A549 (cell line): ENCODE measurements around the gene MADD.

Experiments
- FOSB ChIP-seq: fragments of 250-450 bp; sonication (Bioruptor Pico); IDR thresholded peaks from 2 replicates; pipeline ENCODE4 v1.5.0; 2020; ENCODE audit warnings: mild to moderate bottlenecking, moderate library complexity
- JUN ChIP-seq, 2 experiments: fragments of >200 bp; sonication (Bioruptor Twin); formaldehyde crosslinking; IDR thresholded peaks; 2 replicates in 1 of 2; 3 replicates in 1 of 2; pipeline ENCODE4 v1.6.1; 2016 to 2017
- SMC3 ChIP-seq: fragments of >200 bp; sonication (Bioruptor Twin); formaldehyde crosslinking; IDR thresholded peaks from 3 replicates; pipeline ENCODE4 v1.6.1; 2018; ENCODE audit warnings: inconsistent platforms
- SREBF2 ChIP-seq: fragments of 450-650 bp; IDR thresholded peaks from 2 replicates; pipeline ENCODE4 v1.6.1; 2014; ENCODE audit warnings: mild to moderate bottlenecking, moderate library complexity
- TF ChIP-seq, protein P1 (sequence below): fragments of >200 bp; sonication (Bioruptor Twin); formaldehyde crosslinking; IDR thresholded peaks from 3 replicates; pipeline ENCODE4 v1.5.1; 2016
- TF ChIP-seq, protein P2 (sequence below): fragments of 200-600 bp; sonication (generic); IDR thresholded peaks from 2 replicates; pipeline ENCODE4 v1.6.1; 2016; ENCODE audit warnings: antibody characterized with exemption, mild to moderate bottlenecking, moderate library complexity

DNA sequence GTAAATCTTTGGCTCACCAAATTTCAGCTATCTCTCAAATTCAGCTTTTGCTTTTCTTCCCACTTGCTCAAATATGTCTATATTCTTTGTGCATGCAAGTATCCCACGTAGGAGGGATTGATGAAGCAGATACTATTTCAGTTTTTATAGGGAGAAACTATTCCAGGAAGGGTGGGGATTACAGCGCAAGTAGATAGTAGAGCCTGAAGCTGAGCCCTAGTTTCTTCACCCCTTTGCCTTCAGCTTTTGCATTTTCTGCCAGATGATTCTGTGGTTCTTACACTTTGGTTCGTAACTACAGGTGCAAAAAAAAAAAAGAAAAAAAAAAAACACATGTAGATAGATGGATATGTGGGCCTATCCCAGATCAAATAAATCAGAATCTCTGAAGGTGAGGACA, 18.2 kb upstream of the MADD start:
- TF ChIP-seq, protein P1, sequence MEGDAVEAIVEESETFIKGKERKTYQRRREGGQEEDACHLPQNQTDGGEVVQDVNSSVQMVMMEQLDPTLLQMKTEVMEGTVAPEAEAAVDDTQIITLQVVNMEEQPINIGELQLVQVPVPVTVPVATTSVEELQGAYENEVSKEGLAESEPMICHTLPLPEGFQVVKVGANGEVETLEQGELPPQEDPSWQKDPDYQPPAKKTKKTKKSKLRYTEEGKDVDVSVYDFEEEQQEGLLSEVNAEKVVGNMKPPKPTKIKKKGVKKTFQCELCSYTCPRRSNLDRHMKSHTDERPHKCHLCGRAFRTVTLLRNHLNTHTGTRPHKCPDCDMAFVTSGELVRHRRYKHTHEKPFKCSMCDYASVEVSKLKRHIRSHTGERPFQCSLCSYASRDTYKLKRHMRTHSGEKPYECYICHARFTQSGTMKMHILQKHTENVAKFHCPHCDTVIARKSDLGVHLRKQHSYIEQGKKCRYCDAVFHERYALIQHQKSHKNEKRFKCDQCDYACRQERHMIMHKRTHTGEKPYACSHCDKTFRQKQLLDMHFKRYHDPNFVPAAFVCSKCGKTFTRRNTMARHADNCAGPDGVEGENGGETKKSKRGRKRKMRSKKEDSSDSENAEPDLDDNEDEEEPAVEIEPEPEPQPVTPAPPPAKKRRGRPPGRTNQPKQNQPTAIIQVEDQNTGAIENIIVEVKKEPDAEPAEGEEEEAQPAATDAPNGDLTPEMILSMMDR, result no peak
- TF ChIP-seq, protein P2, sequence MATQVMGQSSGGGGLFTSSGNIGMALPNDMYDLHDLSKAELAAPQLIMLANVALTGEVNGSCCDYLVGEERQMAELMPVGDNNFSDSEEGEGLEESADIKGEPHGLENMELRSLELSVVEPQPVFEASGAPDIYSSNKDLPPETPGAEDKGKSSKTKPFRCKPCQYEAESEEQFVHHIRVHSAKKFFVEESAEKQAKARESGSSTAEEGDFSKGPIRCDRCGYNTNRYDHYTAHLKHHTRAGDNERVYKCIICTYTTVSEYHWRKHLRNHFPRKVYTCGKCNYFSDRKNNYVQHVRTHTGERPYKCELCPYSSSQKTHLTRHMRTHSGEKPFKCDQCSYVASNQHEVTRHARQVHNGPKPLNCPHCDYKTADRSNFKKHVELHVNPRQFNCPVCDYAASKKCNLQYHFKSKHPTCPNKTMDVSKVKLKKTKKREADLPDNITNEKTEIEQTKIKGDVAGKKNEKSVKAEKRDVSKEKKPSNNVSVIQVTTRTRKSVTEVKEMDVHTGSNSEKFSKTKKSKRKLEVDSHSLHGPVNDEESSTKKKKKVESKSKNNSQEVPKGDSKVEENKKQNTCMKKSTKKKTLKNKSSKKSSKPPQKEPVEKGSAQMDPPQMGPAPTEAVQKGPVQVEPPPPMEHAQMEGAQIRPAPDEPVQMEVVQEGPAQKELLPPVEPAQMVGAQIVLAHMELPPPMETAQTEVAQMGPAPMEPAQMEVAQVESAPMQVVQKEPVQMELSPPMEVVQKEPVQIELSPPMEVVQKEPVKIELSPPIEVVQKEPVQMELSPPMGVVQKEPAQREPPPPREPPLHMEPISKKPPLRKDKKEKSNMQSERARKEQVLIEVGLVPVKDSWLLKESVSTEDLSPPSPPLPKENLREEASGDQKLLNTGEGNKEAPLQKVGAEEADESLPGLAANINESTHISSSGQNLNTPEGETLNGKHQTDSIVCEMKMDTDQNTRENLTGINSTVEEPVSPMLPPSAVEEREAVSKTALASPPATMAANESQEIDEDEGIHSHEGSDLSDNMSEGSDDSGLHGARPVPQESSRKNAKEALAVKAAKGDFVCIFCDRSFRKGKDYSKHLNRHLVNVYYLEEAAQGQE, result no peak
- TF ChIP-seq FOSB (no peak), SMC3 (no peak), SREBF2 (no peak), JUN (IDR thresholded peaks at IDR 0.05) (no peak)
